HepG2 (cell line): Measurements from ENCODE around the gene XRCC1. TPM values are rescaled to one million over a fixed set of nuclear protein-coding genes. Genes with fewer than 3 reads are reported as not detected.

ENCODE experiments used
- DRAP1 ChIP-seq: IDR thresholded peaks from 2 replicates; pipeline ENCODE4 v1.6.1; 2016; ENCODE audit warnings: missing genetic modification reagents, missing compliant biosample characterization
- HNF4A ChIP-seq: sonication (generic); formaldehyde crosslinking; IDR thresholded peaks from 2 replicates; pipeline ENCODE4 v1.4.0; 2020; ENCODE audit warnings: missing genetic modification reagents
- IRF2 ChIP-seq: IDR thresholded peaks from 2 replicates; pipeline ENCODE4 v1.6.1; 2018; ENCODE audit warnings: missing genetic modification reagents, missing compliant biosample characterization
- KLF16 ChIP-seq, 2 experiments: sonication (generic) in 1 of 2; formaldehyde crosslinking in 1 of 2; IDR thresholded peaks; 2 replicates each; pipeline versions ENCODE4 v1.6.1 to v1.8.0; 2016 to 2023; ENCODE audit warnings: missing genetic modification reagents in 2 of 2, missing compliant biosample characterization in 1 of 2
- KLF9 ChIP-seq: IDR thresholded peaks from 2 replicates; pipeline ENCODE4 v1.6.1; 2016; ENCODE audit warnings: low read depth
- MYPOP ChIP-seq: sonication (generic); formaldehyde crosslinking; IDR thresholded peaks from 2 replicates; pipeline ENCODE4 v1.8.1; 2023; ENCODE audit warnings: mild to moderate bottlenecking, moderate library complexity, missing genetic modification reagents
- PITX1 ChIP-seq: sonication (generic); formaldehyde crosslinking; IDR thresholded peaks from 2 replicates; pipeline ENCODE4 v1.5.1; 2020; ENCODE audit warnings: mild to moderate bottlenecking, missing genetic modification reagents
- POLR2AphosphoS5 ChIP-seq: IDR thresholded peaks from 2 replicates; pipeline ENCODE4 v1.6.1; 2012; ENCODE audit warnings: low read depth, low read length
- RXRA ChIP-seq: sonication (generic); formaldehyde crosslinking; IDR thresholded peaks from 2 replicates; pipeline ENCODE4 v1.5.1; 2020; ENCODE audit warnings: missing genetic modification reagents
- U2AF2 ChIP-seq: fragments of 200-400 bp; formaldehyde crosslinking; IDR thresholded peaks from 2 replicates; pipeline ENCODE4 v1.6.1; 2017; ENCODE audit warnings: low read depth, mild to moderate bottlenecking, low read length
- ZBTB34 ChIP-seq: sonication (generic); formaldehyde crosslinking; IDR thresholded peaks from 2 replicates; pipeline ENCODE4 v1.8.0; 2022; ENCODE audit warnings: mild to moderate bottlenecking, missing genetic modification reagents
- ZGPAT ChIP-seq: IDR thresholded peaks from 2 replicates; pipeline ENCODE4 v1.6.1; 2016; ENCODE audit warnings: mild to moderate bottlenecking
- ZMYM3 ChIP-seq: sonication (generic); formaldehyde crosslinking; IDR thresholded peaks from 2 replicates; pipeline ENCODE4 v1.5.1; 2020; ENCODE audit warnings: mild to moderate bottlenecking, missing genetic modification reagents
- ZNF557 ChIP-seq: sonication (generic); formaldehyde crosslinking; IDR thresholded peaks from 2 replicates; pipeline ENCODE4 v1.4.0; 2020; ENCODE audit warnings: missing genetic modification reagents
- ZNF777 ChIP-seq: sonication (generic); formaldehyde crosslinking; IDR thresholded peaks from 2 replicates; pipeline ENCODE4 v1.4.0; 2020; ENCODE audit warnings: missing genetic modification reagents
- ZNF839 ChIP-seq: sonication (generic); formaldehyde crosslinking; IDR thresholded peaks from 2 replicates; pipeline ENCODE4 v1.4.0; 2020; ENCODE audit warnings: missing genetic modification reagents, mild to moderate bottlenecking, borderline replicate concordance
- ZZZ3 ChIP-seq: sonication (generic); formaldehyde crosslinking; IDR thresholded peaks from 2 replicates; pipeline ENCODE4 v1.4.0; 2020; ENCODE audit warnings: missing genetic modification reagents, mild to moderate bottlenecking, borderline replicate concordance
- polyA plus RNA-seq, 8 experiments: library from polyadenylated mRNA; depleted of rRNA in 3 of 8; stranded (reverse) in 7 of 8; unstranded in 1 of 8; fragments of >200 nt; fragmentation: Illumina TruSeq in 4 of 8; extraction: Trizol in 4 of 8; gene quantifications; 2 replicates each; pipeline versions ENCODE4 v1.2.1 to v1.2.3, GENCODE V29; 2011 to 2016; ENCODE audit warnings: low read depth in 4 of 8, missing spikeins in 1 of 8, mixed read lengths in 1 of 8; ENCODE audit not compliant: insufficient read depth in 1 of 8
- total RNA-seq, 5 experiments: library from RNA; depleted of rRNA; stranded (reverse); fragments of >200 nt; fragmentation: Illumina TruSeq; extraction: Trizol; gene quantifications; 2 replicates each; pipeline ENCODE4 v1.2.3, GENCODE V29; 2016; ENCODE audit warnings: low read depth in 1 of 5
- TF ChIP-seq, protein P1 (sequence below), 2 experiments: sonication (generic) in 1 of 2; formaldehyde crosslinking in 1 of 2; IDR thresholded peaks; 2 replicates each; pipeline versions ENCODE4 v1.6.1 to v1.9.0; 2014 to 2022; ENCODE audit warnings: antibody characterized with exemption in 1 of 2, borderline replicate concordance in 1 of 2, inconsistent platforms in 1 of 2, low read depth in 1 of 2, missing genetic modification reagents in 1 of 2

The XRCC1 gene
- total and polyA plus RNA-seq, 2 of the 13 experiments (the other 11 are each of a cell fraction or from before 2014, with no cell fraction given): 24.7 to 26.3 TPM

DNA sequence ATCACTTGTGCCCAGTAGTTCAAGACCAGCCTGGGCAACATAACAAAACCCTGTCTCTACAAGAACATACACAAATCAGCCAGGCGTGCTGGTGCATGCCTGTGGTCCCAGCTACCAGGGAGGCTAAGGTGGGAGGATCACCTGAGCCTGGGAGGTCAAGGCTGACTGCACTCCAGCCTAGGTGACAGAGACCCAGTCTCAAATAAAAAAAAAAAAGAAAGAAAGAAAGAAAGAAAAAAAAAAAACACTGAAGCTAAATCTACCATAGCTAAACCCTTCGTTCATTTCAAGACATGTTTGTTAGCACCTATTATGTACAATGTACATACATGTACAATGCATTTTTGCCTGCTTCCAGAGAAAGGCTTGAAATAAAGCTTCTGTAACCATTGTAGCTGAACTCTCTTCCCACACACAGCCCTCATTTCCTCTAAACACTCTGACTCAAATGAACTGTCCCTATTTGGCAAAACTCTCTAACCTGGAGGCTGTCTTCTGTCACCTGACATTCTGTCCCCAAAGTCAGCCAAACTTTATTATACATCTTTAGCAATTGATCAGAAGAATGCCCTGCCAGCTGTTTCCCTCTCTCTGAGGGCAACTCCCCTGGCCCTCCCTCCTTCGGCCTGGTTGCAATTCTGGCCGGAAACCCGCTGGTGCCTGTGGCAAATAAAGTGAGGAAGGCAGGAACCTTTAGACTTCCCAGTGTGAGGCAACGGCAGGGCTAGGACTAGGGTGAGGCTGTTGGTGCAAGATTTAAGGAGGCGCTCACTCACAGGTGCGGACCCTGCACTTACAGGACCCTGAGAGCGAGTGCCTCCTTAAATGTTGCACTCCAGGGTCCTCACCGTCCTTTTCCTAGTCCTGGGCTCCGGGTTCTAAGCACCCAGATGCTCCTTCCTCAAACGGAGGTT is 50.1 kb downstream of the XRCC1 start (continued):
- TF ChIP-seq RXRA (CRISPR knock-in tag): peak; percentile 22; the same call in 1 of the 2 replicates
- TF ChIP-seq U2AF2: peak; percentile 99
- TF ChIP-seq KLF16 (CRISPR knock-in tag; IDR thresholded peaks at IDR 0.05): no peak
- TF ChIP-seq ZGPAT (CRISPR knock-in tag): peak; percentile 52
- TF ChIP-seq ZNF839 (CRISPR knock-in tag): no peak
- no peak for TF ChIP-seq ZNF777 (CRISPR knock-in tag)
- peak; percentile 87 for TF ChIP-seq HNF4A (CRISPR knock-in tag)
- TF ChIP-seq DRAP1 (CRISPR knock-in tag): peak; percentile 82
- no peak for TF ChIP-seq ZNF557
- TF ChIP-seq MYPOP: 0 out of 2 replicates have a peak, but pooled peaks have one; percentile 15
- TF ChIP-seq ZMYM3 (CRISPR knock-in tag): 0 out of 2 replicates have a peak, but pooled peaks have one; percentile 39
- no peak for TF ChIP-seq ZZZ3 (CRISPR knock-in tag)
- 0 out of 2 replicates have a peak, but pooled peaks have one; percentile 16 for TF ChIP-seq PITX1 (CRISPR knock-in tag)
- TF ChIP-seq KLF9 (CRISPR knock-in tag): no peak
- peak; percentile 65; the same call in 1 of the 2 replicates for TF ChIP-seq ZBTB34 (CRISPR knock-in tag)
- TF ChIP-seq POLR2AphosphoS5: peak; percentile 41; the same call in 1 of the 2 replicates
- TF ChIP-seq IRF2 (CRISPR knock-in tag): peak; percentile 58; the same call in 1 of the 2 replicates
- TF ChIP-seq, protein P1, sequence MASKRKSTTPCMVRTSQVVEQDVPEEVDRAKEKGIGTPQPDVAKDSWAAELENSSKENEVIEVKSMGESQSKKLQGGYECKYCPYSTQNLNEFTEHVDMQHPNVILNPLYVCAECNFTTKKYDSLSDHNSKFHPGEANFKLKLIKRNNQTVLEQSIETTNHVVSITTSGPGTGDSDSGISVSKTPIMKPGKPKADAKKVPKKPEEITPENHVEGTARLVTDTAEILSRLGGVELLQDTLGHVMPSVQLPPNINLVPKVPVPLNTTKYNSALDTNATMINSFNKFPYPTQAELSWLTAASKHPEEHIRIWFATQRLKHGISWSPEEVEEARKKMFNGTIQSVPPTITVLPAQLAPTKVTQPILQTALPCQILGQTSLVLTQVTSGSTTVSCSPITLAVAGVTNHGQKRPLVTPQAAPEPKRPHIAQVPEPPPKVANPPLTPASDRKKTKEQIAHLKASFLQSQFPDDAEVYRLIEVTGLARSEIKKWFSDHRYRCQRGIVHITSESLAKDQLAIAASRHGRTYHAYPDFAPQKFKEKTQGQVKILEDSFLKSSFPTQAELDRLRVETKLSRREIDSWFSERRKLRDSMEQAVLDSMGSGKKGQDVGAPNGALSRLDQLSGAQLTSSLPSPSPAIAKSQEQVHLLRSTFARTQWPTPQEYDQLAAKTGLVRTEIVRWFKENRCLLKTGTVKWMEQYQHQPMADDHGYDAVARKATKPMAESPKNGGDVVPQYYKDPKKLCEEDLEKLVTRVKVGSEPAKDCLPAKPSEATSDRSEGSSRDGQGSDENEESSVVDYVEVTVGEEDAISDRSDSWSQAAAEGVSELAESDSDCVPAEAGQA (IDR thresholded peaks at IDR 0.05; ENCODE audit: low read depth): 0 out of 2 replicates have a peak, but pooled peaks have one; percentile 31
- TF ChIP-seq, protein P1 (CRISPR knock-in tag; IDR thresholded peaks at IDR 0.05; ENCODE audit: borderline replicate concordance): no peak
